ENCODE measurements around the gene HDHD2. TPM values are rescaled to one million over a fixed set of nuclear protein-coding genes. Genes with fewer than 3 reads are reported as not detected.

Gene HDHD2
- total RNA-seq, 4 donors from 2014 or later = 5.4 to 21.8 (median 11.9) TPM

GRCh38 chr18:47067648-47068047 is 82.7 kb downstream of the HDHD2 start:
- ATAC-seq = no peak
- in situ Hi-C loops (cut with MboI; ENCODE audit: low sequenced_read_pairs in 4 of 4) (no loop called here), intact Hi-C loops (cut with DNase I; ENCODE audit: low total_unique reads) (no loop called here)
- no peak overlapping the region for H3K4me3 ChIP-seq
- no peaks in the 10 kb centered on the region for H3K27me3 ChIP-seq
- no peaks in the 10 kb centered on the region for H3K4me1 ChIP-seq
- H3K36me3 ChIP-seq = no peaks in the 10 kb centered on the region
- H3K9me3 ChIP-seq = no peaks in the 10 kb centered on the region
- no peak for TF ChIP-seq CTCF (IDR thresholded peaks at IDR 0.05 in 4 of 5, conservative IDR thresholded peaks at IDR 0.05 in 1 of 5)
- TF ChIP-seq POLR2A (IDR thresholded peaks at IDR 0.05) = no peak
- DNase-seq = no peak
- no peak overlapping the region for H3K27ac ChIP-seq

GRCh38 chr18:47063096-47063495 is 87.2 kb downstream of the HDHD2 start:
- in situ Hi-C loops (cut with MboI; ENCODE audit: low sequenced_read_pairs in 4 of 4) (no loop called here), intact Hi-C loops (cut with DNase I; ENCODE audit: low total_unique reads) (no loop called here)
- H3K4me1 ChIP-seq = no peaks in the 10 kb centered on the region
- H3K27ac ChIP-seq = no peak overlapping the region
- ATAC-seq (peak in 1 of 2 donors; percentile 58), DNase-seq (no peak)
- H3K9me3 ChIP-seq = no peaks in the 10 kb centered on the region
- TF ChIP-seq POLR2A (IDR thresholded peaks at IDR 0.05) (no peak), CTCF (IDR thresholded peaks at IDR 0.05 in 4 of 5, conservative IDR thresholded peaks at IDR 0.05 in 1 of 5) (no peak)
- no peak overlapping the region for H3K4me3 ChIP-seq
- no peaks in the 10 kb centered on the region for H3K27me3 ChIP-seq
- no peaks in the 10 kb centered on the region for H3K36me3 ChIP-seq

- H3K36me3 ChIP-seq = no peaks in the 10 kb centered on the region
- no peak overlapping the region for H3K27ac ChIP-seq
- TF ChIP-seq POLR2A (IDR thresholded peaks at IDR 0.05) = no peak
- no peak for TF ChIP-seq CTCF (IDR thresholded peaks at IDR 0.05 in 4 of 5, conservative IDR thresholded peaks at IDR 0.05 in 1 of 5)
- no peaks in the 10 kb centered on the region for H3K4me1 ChIP-seq
- intact Hi-C loops (cut with DNase I; ENCODE audit: low total_unique reads) (no loop called here), in situ Hi-C loops (cut with MboI; ENCODE audit: low sequenced_read_pairs in 4 of 4) (no loop called here)
- H3K9me3 ChIP-seq = no peaks in the 10 kb centered on the region
- ATAC-seq = no peak
- no peak overlapping the region for H3K4me3 ChIP-seq
- no peak for DNase-seq
- no peaks in the 10 kb centered on the region for H3K27me3 ChIP-seq
Measured at GRCh38 chr18:47062471-47062870, 87.8 kb downstream of the HDHD2 start.

Other genes with a start within 250 kb of the HDHD2 start
- gene PIAS2, start 233.0 kb downstream of the HDHD2 start, total RNA-seq = 10 to 100 TPM; 14.9 to 41.2 (median 25.1) TPM
- 1 to 10 TPM in 1 of 4 donors, under 1 TPM in 2, not detected in 1; 0.27 to 2.7 (median 0.52) TPM for gene KATNAL2, start 232.9 kb downstream of the HDHD2 start, total RNA-seq
- gene ELOA2, start 114.9 kb downstream of the HDHD2 start, total RNA-seq = under 1 TPM in 2 of 4 donors, not detected in 2; 0.15 to 0.80 TPM
- 10 to 100 TPM; 13.0 to 17.0 (median 14.3) TPM for gene IER3IP1, start 25.9 kb upstream of the HDHD2 start, total RNA-seq
- gene SKOR2, start 101.2 kb upstream of the HDHD2 start, total RNA-seq = not detected

All from gastrocnemius medialis (tissue), 4 donors.